OCI-LY3 (cell line): ENCODE results near the gene CACNA2D3.

Source experiments
- EZH2phosphoT487 ChIP-seq: fragments of 200-600 bp; shearing (Covaris generic); IDR thresholded peaks from 2 replicates; pipeline ENCODE4 v1.6.1; 2018; ENCODE audit warnings: antibody characterized with exemption, mixed run types, low read depth
- TF ChIP-seq, protein P1 (sequence below): fragments of 200-600, 300-600 bp; sonication (generic); IDR thresholded peaks from 2 replicates; pipeline ENCODE4 v1.5.1; 2014; ENCODE audit warnings: antibody characterized with exemption, low read length, low read depth

DNA sequence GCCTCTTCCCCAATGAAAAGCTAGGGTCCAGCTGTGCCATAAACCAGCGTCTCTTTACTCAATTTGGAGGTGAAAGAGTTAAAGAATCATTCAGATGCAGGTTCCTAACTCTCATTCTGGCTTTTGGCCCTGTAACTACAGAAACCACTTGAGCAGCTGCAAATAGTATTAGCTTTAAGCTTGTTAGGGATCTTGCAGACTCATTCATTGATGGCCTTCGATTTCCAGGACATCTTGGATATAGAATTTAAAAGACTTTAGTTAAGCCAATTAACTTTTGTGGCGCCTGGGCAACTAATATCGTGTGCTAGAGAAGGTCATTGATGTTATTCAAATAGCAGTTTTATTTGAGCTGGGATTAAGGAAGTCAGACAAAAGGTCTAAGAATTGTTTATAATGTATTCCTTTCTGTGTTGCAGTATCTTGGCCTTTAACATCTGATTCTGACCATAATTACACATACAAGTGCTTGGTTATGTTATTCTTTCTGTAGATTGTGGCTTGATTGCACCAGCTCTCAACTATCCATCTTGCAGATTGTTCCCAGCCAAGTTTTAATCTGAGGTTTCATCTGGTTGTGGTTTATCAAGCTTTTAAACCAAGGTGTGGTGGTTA is 185.3 kb downstream of the CACNA2D3 start:
- TF ChIP-seq, protein P1, sequence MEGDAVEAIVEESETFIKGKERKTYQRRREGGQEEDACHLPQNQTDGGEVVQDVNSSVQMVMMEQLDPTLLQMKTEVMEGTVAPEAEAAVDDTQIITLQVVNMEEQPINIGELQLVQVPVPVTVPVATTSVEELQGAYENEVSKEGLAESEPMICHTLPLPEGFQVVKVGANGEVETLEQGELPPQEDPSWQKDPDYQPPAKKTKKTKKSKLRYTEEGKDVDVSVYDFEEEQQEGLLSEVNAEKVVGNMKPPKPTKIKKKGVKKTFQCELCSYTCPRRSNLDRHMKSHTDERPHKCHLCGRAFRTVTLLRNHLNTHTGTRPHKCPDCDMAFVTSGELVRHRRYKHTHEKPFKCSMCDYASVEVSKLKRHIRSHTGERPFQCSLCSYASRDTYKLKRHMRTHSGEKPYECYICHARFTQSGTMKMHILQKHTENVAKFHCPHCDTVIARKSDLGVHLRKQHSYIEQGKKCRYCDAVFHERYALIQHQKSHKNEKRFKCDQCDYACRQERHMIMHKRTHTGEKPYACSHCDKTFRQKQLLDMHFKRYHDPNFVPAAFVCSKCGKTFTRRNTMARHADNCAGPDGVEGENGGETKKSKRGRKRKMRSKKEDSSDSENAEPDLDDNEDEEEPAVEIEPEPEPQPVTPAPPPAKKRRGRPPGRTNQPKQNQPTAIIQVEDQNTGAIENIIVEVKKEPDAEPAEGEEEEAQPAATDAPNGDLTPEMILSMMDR = no peak
- TF ChIP-seq EZH2phosphoT487 = no peak
